HG03103 (cell line): ENCODE data around the gene POLR1B.
A peak's percentile ranks its signal among the peaks of the same experiment; 100 is the strongest.
"Not testable (repeated sequence)": the region's sequence is repeated elsewhere in the genome, so short reads cannot be mapped to it uniquely, and the experiment has no call there.

ENCODE experiments used
- ATAC-seq: cut with Tn5 transposase; IDR thresholded peaks from one replicate; pipeline ENCODE4 v1.9.1; 2021; ENCODE audit warnings: low read depth; ENCODE audit not compliant: unreplicated experiment

POLR1B gene

DNA sequence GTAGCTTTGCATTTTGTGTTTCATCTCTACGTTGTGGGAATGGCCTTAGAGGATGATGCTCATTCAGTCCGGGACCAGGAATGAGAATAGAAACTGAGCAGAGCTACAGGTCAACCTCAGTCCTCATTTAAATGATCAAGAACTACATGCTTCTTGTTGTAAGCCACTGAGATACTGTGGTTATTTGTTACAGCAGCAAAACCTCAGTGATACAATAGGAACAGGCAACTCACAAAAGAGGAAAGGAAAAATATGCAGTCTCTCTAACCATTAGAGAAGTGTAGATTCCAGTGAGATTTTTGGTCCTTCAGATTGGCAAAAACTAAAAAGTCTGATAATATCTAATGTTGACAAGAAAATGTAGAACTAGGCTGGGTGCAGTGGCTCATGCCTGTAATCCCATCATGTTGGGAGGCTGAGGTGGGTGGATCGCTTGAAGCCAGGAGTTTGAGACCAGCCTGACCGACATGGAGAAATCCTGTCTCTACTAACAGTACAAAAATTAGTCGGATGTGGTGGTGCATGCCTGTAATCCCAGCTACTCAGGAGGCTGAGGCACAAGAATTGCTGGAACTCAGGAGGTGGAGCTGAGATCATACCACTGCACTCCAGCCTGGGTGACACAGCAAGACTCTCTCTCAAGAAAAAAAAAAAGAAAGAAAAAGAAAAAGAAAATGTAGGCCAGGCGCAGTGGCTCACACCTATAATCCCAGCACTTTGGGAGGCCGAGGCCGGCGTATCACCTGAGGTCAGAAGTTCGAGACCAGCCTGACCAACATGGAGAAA is 55.5 kb downstream of the POLR1B start:
- no peak for ATAC-seq

DNA sequence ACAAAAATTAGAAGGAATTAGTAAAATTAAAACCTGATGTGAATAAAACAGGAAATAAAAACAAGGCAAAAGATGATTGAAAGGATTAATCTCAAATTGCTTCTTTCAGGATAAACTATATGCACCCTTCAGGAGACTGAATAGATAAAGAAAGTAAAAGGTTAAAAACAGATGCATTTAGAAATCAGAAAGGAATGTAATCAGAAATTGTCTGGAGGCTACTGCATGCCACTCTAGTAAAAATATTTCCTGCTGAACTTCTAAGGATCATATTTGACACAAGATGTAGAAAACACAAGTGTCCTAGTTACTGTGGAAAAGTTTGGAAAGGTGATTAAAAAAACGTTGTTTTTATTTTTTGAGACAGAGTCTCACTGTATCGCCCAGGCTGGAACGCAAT is 58.4 kb downstream of the POLR1B start:
- no peak for ATAC-seq

DNA sequence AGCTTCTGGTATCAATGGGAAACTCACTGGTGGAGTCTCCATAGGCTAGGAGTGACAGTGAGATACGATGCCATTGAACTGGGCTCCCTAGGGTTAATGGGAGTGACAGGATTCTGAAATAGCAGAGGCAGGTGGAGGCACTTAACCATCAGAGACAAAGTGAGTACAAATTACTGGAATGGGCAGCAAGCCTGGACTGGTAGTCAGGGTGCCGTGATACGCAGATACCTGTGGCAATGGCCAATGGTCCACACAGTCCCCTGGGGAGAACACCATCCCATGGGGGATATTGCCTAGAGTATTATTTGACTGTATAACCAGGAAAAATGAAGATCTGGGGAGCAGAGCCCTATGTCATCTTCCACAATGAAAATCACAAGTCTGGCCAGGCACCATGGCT is 59.5 kb downstream of the POLR1B start:
- ATAC-seq, result no peak

DNA sequence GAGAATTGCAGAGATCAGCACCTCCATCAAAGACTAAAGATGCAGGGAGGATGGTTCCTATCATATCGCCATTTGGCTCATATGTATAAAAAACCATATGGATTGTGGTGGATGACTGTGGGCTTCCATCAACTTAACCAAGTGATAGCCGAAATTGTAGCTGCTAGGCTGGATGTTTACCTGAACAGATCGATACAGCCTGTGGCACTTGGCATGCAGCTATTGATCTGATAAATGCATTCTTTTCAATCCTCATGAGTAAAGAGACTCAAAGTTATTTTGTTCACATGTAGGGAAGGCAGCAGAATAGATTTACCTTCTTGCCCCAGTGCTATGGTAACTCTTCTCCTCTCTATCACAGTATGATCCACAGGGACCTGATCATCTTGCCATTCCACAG is 60.7 kb downstream of the POLR1B start:
- no peak for ATAC-seq

DNA sequence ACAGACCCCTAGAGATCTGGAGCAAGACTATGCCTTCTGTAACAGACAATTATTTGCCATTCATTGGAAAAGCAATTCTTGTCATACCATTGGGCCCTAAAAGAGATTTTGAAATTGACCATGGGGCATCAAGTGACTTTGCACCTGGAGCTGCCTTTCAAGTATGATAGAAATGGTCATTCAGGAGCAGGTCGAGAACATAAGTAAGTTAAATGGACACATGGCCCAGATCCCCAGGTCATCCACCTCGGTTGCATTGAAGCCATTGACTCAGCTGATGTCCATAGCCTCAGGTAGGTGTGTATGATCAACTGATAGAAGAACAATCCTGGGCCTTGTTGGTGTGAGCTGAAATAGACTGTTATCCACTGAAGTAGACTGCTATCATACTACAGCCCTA is 61.5 kb downstream of the POLR1B start:
- ATAC-seq, result no peak

DNA sequence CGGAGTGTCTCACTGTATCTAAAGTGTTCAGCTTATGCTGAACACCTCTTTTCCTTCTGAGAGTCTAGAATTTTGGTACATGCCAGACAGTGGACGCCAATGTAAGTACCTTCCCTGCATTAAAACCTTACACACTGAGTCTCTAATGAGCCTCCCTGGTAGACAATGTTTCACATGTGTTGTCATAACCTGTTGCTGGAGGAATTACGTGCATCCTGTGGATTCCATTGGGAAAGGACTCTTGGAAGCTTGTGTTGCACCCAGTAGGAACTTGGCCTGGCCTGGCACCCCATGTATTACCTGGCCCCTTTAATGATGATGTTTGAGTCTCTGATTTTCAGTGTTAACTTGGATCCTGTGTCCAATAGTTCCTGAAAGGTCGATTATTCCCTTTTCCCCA is 62.7 kb downstream of the POLR1B start:
- ATAC-seq, result no peak

DNA sequence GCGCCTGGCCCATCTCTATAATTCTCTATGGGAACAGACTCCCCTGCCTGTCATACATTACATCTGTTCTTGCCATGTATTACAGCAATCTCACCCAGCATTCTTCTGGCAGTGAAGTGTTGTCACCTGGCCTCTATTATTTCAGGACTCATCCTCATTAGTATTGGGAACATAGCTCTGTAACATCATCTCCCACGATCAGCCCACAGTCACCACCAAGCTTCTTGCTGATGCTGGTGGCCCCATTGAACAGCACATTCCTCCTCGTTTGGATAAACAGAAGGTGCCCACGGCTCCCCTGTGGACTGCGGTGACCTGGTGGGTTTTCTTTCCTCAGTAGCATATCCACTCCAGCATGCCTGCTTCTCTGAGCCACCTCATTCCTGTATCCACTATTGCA is 63.7 kb downstream of the POLR1B start:
- ATAC-seq, result no peak

DNA sequence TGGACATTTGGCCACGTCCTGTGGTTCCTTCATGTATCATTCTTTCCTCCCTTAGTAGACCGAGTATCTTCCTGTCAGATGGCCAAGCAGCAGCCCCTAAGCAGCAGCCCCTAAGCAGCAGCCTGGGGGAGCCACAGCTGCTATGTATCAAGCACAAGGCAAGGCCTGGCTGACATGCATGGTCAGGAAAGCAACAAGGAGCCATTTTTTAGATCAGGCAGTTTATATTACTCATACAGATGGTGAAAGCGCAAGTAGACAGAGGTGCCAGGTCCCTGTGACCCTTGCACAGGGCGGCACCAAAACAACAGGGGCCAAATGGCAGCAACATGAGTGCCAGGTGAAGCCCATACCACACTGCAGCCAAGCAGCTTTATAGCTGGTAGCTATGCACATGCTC is 64.3 kb downstream of the POLR1B start:
- ATAC-seq, result no peak

DNA sequence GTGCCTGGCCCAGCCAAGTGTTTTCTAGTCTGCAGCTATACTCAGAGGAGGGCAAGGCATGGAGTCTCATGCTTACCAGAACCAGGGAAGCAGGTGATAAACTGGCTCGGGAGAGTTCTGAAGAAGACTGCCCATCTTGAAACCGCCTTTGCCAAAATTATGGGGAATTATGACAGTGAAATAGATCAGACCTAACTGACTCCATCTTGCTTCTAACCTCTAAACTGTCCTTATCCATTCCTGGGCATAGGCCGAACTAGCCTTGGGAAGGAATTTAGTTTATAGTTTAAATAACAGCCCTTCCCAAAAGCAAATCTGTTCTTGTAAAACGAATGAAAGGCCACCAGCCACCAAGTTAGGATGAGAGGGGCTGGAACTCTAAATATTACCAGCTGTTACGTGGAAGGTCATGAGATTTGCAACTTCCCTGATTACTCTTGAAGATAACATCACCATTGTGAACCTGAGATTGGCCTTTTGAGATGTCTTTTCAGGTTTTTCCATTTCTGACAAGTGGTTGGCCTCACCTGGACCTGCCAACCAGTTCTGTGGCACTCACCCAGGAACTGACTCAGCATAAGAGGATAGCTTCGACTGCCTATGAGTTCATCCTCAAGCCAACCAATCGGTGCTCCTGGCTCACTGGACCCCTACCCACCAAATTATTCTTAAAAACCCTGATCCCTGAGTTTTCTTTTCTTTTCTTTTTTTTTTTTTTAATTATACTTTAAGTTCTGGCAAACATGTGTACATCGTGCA is 65.6 kb downstream of the POLR1B start:
- ATAC-seq, result no peak

DNA sequence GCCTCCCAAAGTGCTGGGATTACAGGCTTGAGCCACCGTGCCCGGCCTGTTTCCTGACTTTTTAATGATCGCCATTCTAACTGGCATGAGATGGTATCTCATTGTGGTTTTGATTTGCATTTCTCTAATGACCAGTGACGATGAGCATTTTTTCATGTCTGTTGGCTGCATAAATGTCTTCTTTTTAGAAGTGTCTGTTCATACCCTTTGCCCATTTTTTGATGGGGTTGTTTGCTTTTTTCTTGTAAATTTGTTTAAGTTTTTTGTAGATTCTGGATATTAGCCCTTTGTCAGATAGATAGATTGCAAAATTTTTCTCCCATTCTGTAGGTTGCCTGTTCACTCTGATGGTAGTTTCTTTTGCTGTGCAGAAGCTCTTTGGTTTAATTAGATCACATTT is 67.1 kb downstream of the POLR1B start:
- not testable (repeated sequence) for ATAC-seq

DNA sequence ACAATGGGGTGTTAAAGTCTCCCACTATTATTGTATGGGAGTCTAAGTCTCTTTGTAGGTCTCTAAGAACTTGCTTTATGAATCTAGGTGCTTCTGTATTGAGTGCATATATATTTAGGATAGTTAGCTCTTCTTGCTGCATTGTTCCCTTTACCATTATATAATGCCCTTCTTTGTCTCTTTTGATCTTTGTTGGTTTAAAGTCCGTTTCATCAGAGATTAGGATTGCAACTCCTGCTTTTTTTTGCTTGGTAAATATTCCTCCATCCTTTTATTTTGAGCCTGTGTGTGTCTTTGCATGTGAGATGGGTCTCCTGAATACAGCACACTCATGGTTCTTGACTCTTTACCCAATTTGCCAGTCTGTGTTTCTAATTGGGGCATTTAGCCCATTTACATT is 70.0 kb downstream of the POLR1B start:
- not testable (repeated sequence) for ATAC-seq

DNA sequence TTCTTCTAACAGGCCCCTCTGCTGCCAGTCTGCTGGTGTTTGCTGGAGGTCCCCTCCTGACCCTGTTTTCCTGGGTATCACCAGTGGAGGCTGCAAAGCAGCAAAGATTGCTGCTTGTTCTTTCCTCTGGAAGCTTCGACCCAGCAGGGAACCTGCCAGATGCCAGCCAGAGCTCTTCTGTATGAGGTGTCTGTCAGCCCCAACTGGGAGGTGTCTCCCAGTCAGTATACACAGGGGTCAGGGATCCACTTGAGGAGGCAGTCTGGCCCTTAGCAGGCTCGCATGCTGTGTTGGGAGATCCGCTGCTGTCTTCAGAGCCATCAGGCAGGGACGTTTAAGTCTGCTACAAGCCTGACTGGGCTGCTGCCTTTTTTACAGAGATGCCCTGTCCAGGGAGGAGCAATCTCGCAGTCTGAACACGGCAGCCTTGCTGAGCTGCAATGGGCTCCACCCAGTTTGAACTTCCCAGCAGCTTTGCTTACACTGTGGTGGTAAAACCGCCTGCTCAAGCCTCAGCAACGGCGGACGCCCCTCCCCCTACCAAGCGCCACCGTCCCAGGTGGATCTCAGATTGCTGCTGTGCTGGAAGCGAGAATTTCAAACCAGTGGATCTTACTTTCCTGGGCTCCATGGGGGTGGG is 72.1 kb downstream of the POLR1B start:
- no peak for ATAC-seq

DNA sequence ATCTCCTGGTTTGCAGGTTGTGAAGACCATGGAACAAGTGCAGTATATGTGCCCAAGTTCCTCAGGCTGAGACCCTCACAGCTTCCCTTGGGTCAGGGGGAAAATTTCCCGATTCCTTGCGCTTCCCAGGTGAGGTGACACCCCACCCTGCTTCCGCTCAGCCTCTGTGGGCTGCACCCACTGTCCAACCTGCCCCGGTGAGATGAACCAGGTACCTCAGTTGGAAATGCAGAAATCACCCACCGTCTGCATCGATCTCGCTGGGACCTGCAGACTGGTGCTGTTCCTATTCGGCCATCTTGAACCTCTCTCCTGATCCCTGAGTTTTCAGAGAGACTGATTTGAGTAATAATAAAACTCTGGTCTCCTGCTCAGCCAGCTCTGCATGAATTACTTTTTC is 72.8 kb downstream of the POLR1B start:
- no peak for ATAC-seq

DNA sequence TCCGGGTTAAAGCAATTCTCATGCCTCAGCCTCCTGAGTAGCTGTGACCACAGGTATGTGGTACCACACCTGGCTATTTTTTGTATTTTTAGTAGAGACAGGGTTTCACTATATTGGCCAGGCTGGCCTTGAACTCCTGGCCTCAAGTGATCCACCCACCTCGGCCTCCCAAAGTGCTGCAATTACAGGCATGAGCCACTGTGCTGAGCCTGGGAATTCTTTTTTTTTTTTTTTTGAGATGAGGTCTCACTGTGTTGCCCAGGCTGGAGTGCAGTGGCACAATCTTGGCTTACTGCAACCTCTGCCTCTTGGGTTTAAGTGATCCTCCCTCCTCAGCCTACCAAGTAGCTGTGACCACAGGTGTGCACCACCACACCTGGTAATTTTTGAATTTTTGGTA is 73.5 kb downstream of the POLR1B start:
- ATAC-seq, result not testable (repeated sequence)

DNA sequence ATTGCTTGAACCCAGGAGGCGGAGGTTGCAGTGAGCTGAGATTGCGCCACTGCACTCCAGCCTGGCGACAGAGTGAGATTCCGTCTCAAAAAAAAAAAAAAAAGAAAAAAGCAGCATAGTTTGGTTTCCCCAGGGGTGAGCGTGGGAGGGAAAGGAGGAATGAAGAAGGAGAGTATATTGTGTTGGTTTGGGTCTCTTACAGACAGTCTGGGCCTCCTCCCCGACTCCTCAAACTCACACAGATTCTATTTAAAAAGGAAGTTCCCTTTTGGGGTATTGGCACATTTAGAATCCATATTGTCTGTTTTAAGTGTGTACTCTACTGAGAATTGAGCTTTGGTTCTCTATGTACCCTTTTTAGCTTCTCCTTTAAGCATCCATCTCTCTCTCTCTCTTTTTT is 76.1 kb downstream of the POLR1B start:
- ATAC-seq, result no peak

DNA sequence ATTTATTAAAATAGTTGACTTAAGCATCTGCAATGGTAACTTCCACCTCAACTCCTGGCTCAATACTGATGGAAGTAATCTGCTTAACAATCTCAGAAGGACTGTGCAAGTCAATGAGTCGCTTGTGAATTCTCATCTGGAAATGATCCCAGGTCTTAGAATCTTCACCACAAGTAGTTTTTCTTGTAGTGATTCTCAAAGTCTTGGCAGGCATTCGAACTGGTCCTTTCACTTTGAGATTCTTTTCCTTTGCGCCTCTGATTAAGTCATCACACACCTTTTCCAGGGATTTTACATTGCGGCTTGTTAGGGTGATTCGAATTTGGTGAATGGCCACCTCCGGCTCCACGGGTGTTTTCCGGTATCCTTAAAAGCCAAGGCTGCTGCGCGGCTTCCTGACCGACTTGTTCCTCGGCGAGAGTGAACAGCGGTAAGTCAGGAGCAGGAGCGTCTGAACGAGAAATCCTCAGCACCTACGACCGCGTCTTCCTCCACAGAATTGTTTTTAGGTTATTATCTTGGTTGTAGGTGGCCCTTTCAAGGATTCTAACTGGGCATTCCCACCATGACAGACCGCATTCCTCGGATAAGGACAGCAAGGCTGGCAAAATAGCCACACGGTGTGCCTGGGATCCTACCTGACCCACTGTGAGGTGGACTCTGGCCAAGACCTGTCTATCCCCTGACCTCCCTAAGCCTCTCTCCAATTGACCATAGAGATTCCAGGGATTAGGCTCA is 79.7 kb downstream of the POLR1B start:
- ATAC-seq, result no peak

DNA sequence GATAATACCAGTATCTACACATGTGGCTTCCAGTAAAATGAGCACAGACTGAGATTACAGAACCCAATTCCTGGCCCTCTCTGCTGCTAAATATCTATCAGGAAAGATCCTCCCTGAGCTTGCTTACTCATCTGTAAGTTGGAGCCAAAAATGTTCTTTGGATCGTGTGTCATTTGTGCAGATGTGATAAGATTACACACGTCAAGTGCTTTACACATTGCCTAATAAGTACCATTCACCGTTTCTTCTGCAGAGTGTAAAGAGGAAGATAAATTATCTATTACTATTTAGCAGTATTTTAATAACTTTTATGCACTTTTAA is 80.2 kb downstream of the POLR1B start:
- no peak for ATAC-seq

DNA sequence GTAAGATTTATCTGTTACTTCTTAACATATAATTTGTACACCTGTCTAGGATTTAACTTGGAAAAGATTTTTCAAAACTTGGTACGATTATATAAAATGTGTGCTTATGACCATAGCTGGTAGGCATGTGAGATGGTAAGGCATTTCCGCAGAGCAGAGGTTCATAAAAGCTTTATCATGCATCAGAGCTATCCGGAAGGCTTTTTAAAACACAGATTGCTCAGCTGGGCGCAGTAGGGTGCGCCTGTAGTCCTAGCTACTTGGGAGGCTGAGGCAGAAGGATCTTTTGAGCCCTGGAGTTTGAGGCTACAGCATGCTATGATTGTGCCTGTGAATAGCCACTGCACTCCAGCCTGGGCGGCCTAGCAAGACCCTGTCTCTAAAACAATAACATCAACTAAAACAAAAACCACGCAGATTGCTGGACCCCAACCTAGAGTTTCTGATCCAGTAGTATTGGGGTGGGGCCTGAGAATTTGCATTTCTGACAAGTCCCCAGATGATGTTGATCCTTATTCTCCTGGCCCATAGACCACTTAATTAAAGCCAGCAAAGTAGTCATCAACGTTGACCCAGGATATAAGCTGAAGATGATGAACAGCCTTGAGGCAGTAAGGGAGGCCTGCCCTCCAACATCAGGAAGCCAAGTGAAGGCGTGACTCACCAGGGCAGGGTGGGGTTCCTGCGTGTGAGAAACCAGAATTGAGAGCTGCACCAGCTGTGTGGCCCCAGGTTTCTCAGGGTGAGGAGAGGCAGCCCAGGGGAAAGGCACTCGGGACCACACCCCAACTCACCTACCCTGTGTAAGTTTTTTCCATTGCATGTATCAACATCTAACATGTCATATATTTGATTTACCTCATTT is 81.9 kb downstream of the POLR1B start:
- no peak for ATAC-seq

DNA sequence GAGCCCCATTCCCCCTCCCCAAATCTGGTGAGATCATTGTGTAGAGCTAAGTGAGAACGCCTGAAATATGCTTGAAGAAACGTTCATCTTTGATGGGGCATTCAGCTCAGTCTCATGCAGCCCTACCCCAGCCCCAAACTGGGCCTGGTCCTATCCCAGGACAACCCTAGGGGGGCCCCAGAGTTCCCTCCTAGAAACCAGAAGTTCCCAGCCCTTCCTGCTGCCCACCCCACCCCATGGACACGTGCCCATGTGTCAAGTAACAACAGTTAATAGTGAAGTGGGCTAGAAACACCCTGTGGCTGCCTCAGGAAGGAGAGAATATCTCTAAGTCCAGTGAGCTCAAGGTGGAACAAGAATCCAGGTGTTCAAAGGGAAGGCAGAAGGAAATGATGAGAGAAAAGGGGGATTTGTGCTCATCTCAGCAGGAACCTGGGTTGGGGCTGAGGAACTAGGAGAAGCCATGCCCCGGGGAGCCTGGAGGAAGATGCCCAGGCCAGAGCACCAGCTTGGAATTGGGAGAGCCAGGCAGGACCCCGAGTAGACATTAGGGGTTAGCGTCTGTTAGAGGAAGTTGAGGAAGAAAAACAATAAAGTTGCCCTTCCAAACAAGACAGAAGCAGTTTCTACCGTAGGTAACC is 83.3 kb downstream of the POLR1B start:
- no peak for ATAC-seq

DNA sequence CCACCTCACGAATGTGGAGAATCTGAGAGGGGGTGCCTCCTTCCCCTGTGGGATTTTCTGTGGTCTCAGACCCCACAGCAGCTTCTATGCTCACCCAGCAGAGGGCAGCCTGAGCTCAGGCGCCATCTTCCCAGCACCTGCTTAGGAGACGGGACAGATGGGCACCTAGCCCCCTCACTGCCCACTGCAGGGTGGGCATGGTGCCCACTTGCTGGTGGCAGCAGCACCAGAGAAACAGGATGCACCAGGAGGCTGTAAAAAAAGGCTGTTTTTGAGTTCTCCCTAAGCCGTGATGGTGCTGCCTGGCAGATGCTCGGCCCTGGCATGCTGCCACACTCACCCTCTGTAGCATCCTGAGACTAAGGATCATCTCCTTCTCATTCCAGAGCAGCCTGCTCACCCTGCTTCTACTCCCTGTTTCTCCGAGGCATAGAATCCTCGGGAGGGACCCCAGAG is 84.4 kb downstream of the POLR1B start:
- ATAC-seq, result peak; percentile 51
